ENCODE results near the gene ART5. TPM values are rescaled to one million over a fixed set of nuclear protein-coding genes. Genes with fewer than 3 reads are reported as not detected.
"Not testable (repeated sequence)": the region's sequence is repeated elsewhere in the genome, so short reads cannot be mapped to it uniquely, and the experiment has no call there.

The ART5 gene
- total and polyA plus RNA-seq, 3 experiments from 2014 or later = not detected

GRCh38 chr11:3591326-3591725, 50.5 kb downstream of the ART5 start:
- H3K36me3 ChIP-seq (ENCODE audit: insufficient read depth, low read length); POLR2A ChIA-PET; CTCF ChIA-PET; H3K27ac Mint-ChIP-seq; H3K27me3 Mint-ChIP-seq; H3K27me3 ChIP-seq (ENCODE audit: insufficient read depth, low read length, poor library complexity, severe bottlenecking); H3K27ac ChIP-seq (ENCODE audit: low read depth, low read length); H3K4me3 Mint-ChIP-seq; DNase-seq; H3K36me3 Mint-ChIP-seq; H3K4me3 ChIP-seq (ENCODE audit: low read length); H3K9me3 Mint-ChIP-seq; H3K4me1 Mint-ChIP-seq; H3K4me1 ChIP-seq (ENCODE audit: insufficient read depth, low read length); H3K9me3 ChIP-seq (ENCODE audit: low read length): not testable (repeated sequence)

- H3K27ac Mint-ChIP-seq; H3K36me3 ChIP-seq (ENCODE audit: insufficient read depth, low read length); H3K4me1 Mint-ChIP-seq; CTCF ChIA-PET; H3K4me3 Mint-ChIP-seq; H3K27ac ChIP-seq (ENCODE audit: low read depth, low read length); H3K27me3 Mint-ChIP-seq; DNase-seq; H3K36me3 Mint-ChIP-seq; POLR2A ChIA-PET; H3K9me3 ChIP-seq (ENCODE audit: low read length); H3K9me3 Mint-ChIP-seq; H3K4me3 ChIP-seq (ENCODE audit: low read length); H3K4me1 ChIP-seq (ENCODE audit: insufficient read depth, low read length); H3K27me3 ChIP-seq (ENCODE audit: insufficient read depth, low read length, poor library complexity, severe bottlenecking): not testable (repeated sequence)
These were observed 51.6 kb downstream of the ART5 start for GRCh38 chr11:3590193-3590592.

GRCh38 chr11:3588776-3589175, 53.0 kb downstream of the ART5 start:
- POLR2A ChIA-PET; H3K4me3 Mint-ChIP-seq; H3K27me3 ChIP-seq (ENCODE audit: insufficient read depth, low read length, poor library complexity, severe bottlenecking); H3K36me3 ChIP-seq (ENCODE audit: insufficient read depth, low read length); H3K9me3 Mint-ChIP-seq; H3K36me3 Mint-ChIP-seq; H3K27ac Mint-ChIP-seq; H3K4me1 ChIP-seq (ENCODE audit: insufficient read depth, low read length); H3K27ac ChIP-seq (ENCODE audit: low read depth, low read length); H3K9me3 ChIP-seq (ENCODE audit: low read length); DNase-seq; H3K4me3 ChIP-seq (ENCODE audit: low read length); H3K4me1 Mint-ChIP-seq; CTCF ChIA-PET: not testable (repeated sequence)
- peaks cover 11 to 14% of the 10 kb centered on the region in 2 donors for H3K27me3 Mint-ChIP-seq

Other genes starting within 250 kb of the ART5 start
- gene ART1, start 3.1 kb upstream of the ART5 start, total RNA-seq = not detected
- gene ART1, start 3.1 kb upstream of the ART5 start, polyA plus RNA-seq = not detected
- 1 to 10 TPM; 1.1 to 1.6 TPM for gene CHRNA10, start 29.4 kb upstream of the ART5 start, total RNA-seq
- 0.10 TPM for gene CHRNA10, start 29.4 kb upstream of the ART5 start, polyA plus RNA-seq
- gene NUP98, start 155.6 kb upstream of the ART5 start, total RNA-seq = 100 to 1,000 TPM; 101 to 105 TPM
- 49.0 TPM for gene NUP98, start 155.6 kb upstream of the ART5 start, polyA plus RNA-seq
- 10 to 100 TPM; 38.9 to 40.2 TPM for gene PGAP2, start 166.6 kb upstream of the ART5 start, total RNA-seq
- 16.1 TPM for gene PGAP2, start 166.6 kb upstream of the ART5 start, polyA plus RNA-seq
- gene RHOG, start 199.0 kb upstream of the ART5 start, total RNA-seq = 100 to 1,000 TPM; 170 to 175 TPM
- gene RHOG, start 199.0 kb upstream of the ART5 start, polyA plus RNA-seq = 229 TPM
- gene STIM1, start 213.7 kb upstream of the ART5 start, total RNA-seq = 10 to 100 TPM; 45.6 to 46.0 TPM
- 43.8 TPM for gene STIM1, start 213.7 kb upstream of the ART5 start, polyA plus RNA-seq

All from CD8-positive, alpha-beta memory T cell (primary cell).